Epithelial cell of proximal tubule (primary cell): ENCODE data around the gene TCF23. TPM values are rescaled to one million over a fixed set of nuclear protein-coding genes. Genes with fewer than 3 reads are reported as not detected.

Source experiments
- DNase-seq: peaks from one replicate; pipeline ENCODE4 v3.0.0-alpha.2; 2011; ENCODE audit warnings: low read depth
- H3K4me3 ChIP-seq: 2 replicates; pipeline ENCODE4 v1.5.1; 2011; ENCODE audit warnings: low read depth, mild to moderate bottlenecking, low read length
- CTCF ChIP-seq: conservative IDR thresholded peaks from 2 replicates; pipeline ENCODE4 v1.5.1; 2012; ENCODE audit warnings: low read depth, mild to moderate bottlenecking, low read length
- total RNA-seq: library from RNA; depleted of rRNA; stranded (reverse); fragments of >200 nt; gene quantifications from 2 replicates; pipeline ENCODE4 v1.2.3, GENCODE V29; 2015

TCF23 gene
- total RNA-seq, 1 donor from 2014 or later = not detected

GRCh38 chr2:27125104-27125503, 23.7 kb upstream of the TCF23 start:
- no peak overlapping the region for H3K4me3 ChIP-seq
- TF ChIP-seq CTCF = no peak
- DNase-seq = no peak

- DNase-seq = no peak
- H3K4me3 ChIP-seq = no peak overlapping the region
- TF ChIP-seq CTCF = no peak
Observed at GRCh38 chr2:27126252-27126710, 22.5 kb upstream of the TCF23 start.

- no peak for DNase-seq
- TF ChIP-seq CTCF = no peak
Observed at GRCh38 chr2:27127883-27128667, 20.7 kb upstream of the TCF23 start.

GRCh38 chr2:27128668-27129571, 19.9 kb upstream of the TCF23 start:
- no peak overlapping the region for H3K4me3 ChIP-seq
- TF ChIP-seq CTCF = no peak

More at GRCh38 chr2:27127883-27128667, 20.7 kb upstream of the TCF23 start:
- no peak overlapping the region for H3K4me3 ChIP-seq

GRCh38 chr2:27130396-27130795, 18.4 kb upstream of the TCF23 start:
- DNase-seq = no peak
- no peak overlapping the region for H3K4me3 ChIP-seq
- TF ChIP-seq CTCF = no peak

More at GRCh38 chr2:27128668-27129571, 19.9 kb upstream of the TCF23 start:
- no peak for DNase-seq

GRCh38 chr2:27131429-27131828, 17.4 kb upstream of the TCF23 start:
- no peak for DNase-seq
- TF ChIP-seq CTCF = no peak
- H3K4me3 ChIP-seq = no peak overlapping the region
